ENCODE measurements around the gene EXOC2.

The EXOC2 gene

DNA sequence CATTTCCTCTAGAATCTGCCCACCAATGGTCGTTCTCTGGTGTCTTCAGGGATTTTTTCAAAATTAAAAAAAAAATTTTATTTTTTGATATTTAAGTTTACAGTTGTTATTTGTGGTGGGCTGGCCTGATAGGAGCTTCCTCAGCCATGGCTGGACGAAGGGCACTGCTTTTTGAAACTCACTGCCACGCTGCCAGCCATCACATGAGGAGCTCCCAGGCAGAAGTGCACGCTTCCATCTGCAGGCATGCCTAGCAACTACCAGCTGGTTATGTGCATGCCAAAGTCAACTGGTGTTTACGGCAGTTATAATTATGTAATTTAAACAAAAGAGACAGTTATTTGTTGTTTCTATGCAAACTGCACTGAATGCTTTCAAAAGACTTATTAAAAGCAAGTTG is 196.3 kb downstream of the EXOC2 start:
- TF ChIP-seq, protein P1, sequence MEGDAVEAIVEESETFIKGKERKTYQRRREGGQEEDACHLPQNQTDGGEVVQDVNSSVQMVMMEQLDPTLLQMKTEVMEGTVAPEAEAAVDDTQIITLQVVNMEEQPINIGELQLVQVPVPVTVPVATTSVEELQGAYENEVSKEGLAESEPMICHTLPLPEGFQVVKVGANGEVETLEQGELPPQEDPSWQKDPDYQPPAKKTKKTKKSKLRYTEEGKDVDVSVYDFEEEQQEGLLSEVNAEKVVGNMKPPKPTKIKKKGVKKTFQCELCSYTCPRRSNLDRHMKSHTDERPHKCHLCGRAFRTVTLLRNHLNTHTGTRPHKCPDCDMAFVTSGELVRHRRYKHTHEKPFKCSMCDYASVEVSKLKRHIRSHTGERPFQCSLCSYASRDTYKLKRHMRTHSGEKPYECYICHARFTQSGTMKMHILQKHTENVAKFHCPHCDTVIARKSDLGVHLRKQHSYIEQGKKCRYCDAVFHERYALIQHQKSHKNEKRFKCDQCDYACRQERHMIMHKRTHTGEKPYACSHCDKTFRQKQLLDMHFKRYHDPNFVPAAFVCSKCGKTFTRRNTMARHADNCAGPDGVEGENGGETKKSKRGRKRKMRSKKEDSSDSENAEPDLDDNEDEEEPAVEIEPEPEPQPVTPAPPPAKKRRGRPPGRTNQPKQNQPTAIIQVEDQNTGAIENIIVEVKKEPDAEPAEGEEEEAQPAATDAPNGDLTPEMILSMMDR (IDR thresholded peaks at IDR 0.05; ENCODE audit: borderline replicate concordance, extremely low read depth, low read length, poor library complexity, severe bottlenecking), result no peak
- TF ChIP-seq EZH2 (IDR thresholded peaks at IDR 0.05; ENCODE audit: borderline replicate concordance, low read depth, low read length, severe bottlenecking), result no peak
- no peak for ATAC-seq (ENCODE audit: insufficient read depth, low read depth)

GRCh38 chr6:494394-494793 is 198.5 kb downstream of the EXOC2 start:
- Histone ChIP-seq H3K9ac (ENCODE audit: low read depth, low read length) (no peak overlapping the region), H3K79me2 (ENCODE audit: insufficient read depth, low read length) (no peaks in the 10 kb centered on the region), H3K4me3 (ENCODE audit: low read depth in 1 of 2, low read length in 2 of 2) (no peak overlapping the region), H3K27ac (ENCODE audit: low read length) (no peak overlapping the region), H3K27me3 (ENCODE audit: insufficient read depth, low read length, poor library complexity) (no peaks in the 10 kb centered on the region), H3K4me2 (ENCODE audit: insufficient read depth, low read length) (no peak overlapping the region), H3K4me1 (ENCODE audit: insufficient read depth, low read length) (peaks cover 32% of the 10 kb centered on the region), H2AFZ (ENCODE audit: low read depth, low read length) (no peak overlapping the region), H4K20me1 (ENCODE audit: insufficient read depth, low read length) (no peaks in the 10 kb centered on the region), H3K36me3 (ENCODE audit: insufficient read depth, low read length) (peaks cover 12% of the 10 kb centered on the region), H3K9me3 (ENCODE audit: insufficient read depth, low read length, severe bottlenecking) (no peaks in the 10 kb centered on the region)
- DNase-seq (no peak), ATAC-seq (ENCODE audit: insufficient read depth, low read depth) (no peak)
- TF ChIP-seq, protein P1 (IDR thresholded peaks at IDR 0.05; ENCODE audit: borderline replicate concordance, extremely low read depth, low read length, poor library complexity, severe bottlenecking), result no peak
- no peak for TF ChIP-seq EZH2 (IDR thresholded peaks at IDR 0.05; ENCODE audit: borderline replicate concordance, low read depth, low read length, severe bottlenecking)

More for the DNA sequence above, 196.3 kb downstream of the EXOC2 start:
- Histone ChIP-seq H3K27me3 (ENCODE audit: insufficient read depth, low read length, poor library complexity) (no peaks in the 10 kb centered on the region), H3K36me3 (ENCODE audit: insufficient read depth, low read length) (peaks cover 12% of the 10 kb centered on the region; the same call in 1 of the 2 replicates), H3K9ac (ENCODE audit: low read depth, low read length) (no peak overlapping the region), H2AFZ (ENCODE audit: low read depth, low read length) (no peak overlapping the region), H3K4me3 (ENCODE audit: low read depth in 1 of 2, low read length in 2 of 2) (no peak overlapping the region), H4K20me1 (ENCODE audit: insufficient read depth, low read length) (no peaks in the 10 kb centered on the region), H3K4me2 (ENCODE audit: insufficient read depth, low read length) (no peak overlapping the region), H3K79me2 (ENCODE audit: insufficient read depth, low read length) (no peaks in the 10 kb centered on the region), H3K4me1 (ENCODE audit: insufficient read depth, low read length) (peaks cover 34% of the 10 kb centered on the region), H3K27ac (ENCODE audit: low read length) (no peak overlapping the region), H3K9me3 (ENCODE audit: insufficient read depth, low read length, severe bottlenecking) (no peaks in the 10 kb centered on the region)
- no peak for DNase-seq

GRCh38 chr6:493840-494239 is 199.1 kb downstream of the EXOC2 start:
- H3K36me3 ChIP-seq (ENCODE audit: insufficient read depth, low read length), result peaks cover 12% of the 10 kb centered on the region
- TF ChIP-seq, protein P1 (IDR thresholded peaks at IDR 0.05; ENCODE audit: borderline replicate concordance, extremely low read depth, low read length, poor library complexity, severe bottlenecking), result no peak
- TF ChIP-seq EZH2 (IDR thresholded peaks at IDR 0.05; ENCODE audit: borderline replicate concordance, low read depth, low read length, severe bottlenecking), result no peak
- H3K27ac ChIP-seq (ENCODE audit: low read length), result no peak overlapping the region
- H2AFZ ChIP-seq (ENCODE audit: low read depth, low read length), result no peak overlapping the region
- no peaks in the 10 kb centered on the region for H3K9me3 ChIP-seq (ENCODE audit: insufficient read depth, low read length, severe bottlenecking)
- H3K9ac ChIP-seq (ENCODE audit: low read depth, low read length), result no peak overlapping the region
- H4K20me1 ChIP-seq (ENCODE audit: insufficient read depth, low read length), result no peaks in the 10 kb centered on the region
- no peaks in the 10 kb centered on the region for H3K79me2 ChIP-seq (ENCODE audit: insufficient read depth, low read length)
- H3K27me3 ChIP-seq (ENCODE audit: insufficient read depth, low read length, poor library complexity), result no peaks in the 10 kb centered on the region
- no peak for ATAC-seq (ENCODE audit: insufficient read depth, low read depth)
- H3K4me1 ChIP-seq (ENCODE audit: insufficient read depth, low read length), result peaks cover 26% of the 10 kb centered on the region
- no peak overlapping the region for H3K4me3 ChIP-seq (ENCODE audit: low read depth in 1 of 2, low read length in 2 of 2)
- no peak for DNase-seq
- H3K4me2 ChIP-seq (ENCODE audit: insufficient read depth, low read length), result no peak overlapping the region
